SK-N-SH (cell line): Measurements from ENCODE around the gene PPP3R1. TPM values are rescaled to one million over a fixed set of nuclear protein-coding genes. Genes with fewer than 3 reads are reported as not detected.

Experiments
- CTCF ChIA-PET: fragments of 300-600, 350-600 bp; formaldehyde crosslinking; extraction: SDS; loops from one replicate; lab custom pipeline; 2021; lab: Yijun Ruan, JAX
- POLR2A ChIA-PET: fragments of 350-600 bp; sonication (Branson Sonifier 250); formaldehyde crosslinking; extraction: SDS; loops from one replicate; lab custom pipeline; 2020; ENCODE audit warnings: antibody characterized with exemption, inconsistent platforms; lab: Yijun Ruan, JAX
- DNase-seq: peaks from one replicate; pipeline ENCODE4 v3.0.0; 2012
- H2AFZ ChIP-seq: fragments of 200-600 bp; sonication (generic); 2 replicates; pipeline ENCODE4 v1.8.1; 2016; ENCODE audit warnings: antibody characterized with exemption, mild to moderate bottlenecking, low read depth
- H3F3A ChIP-seq: fragments of 200-600 bp; sonication (generic); replicated peaks from 2 replicates; pipeline ENCODE3; 2016; ENCODE audit warnings: antibody characterized with exemption, mild to moderate bottlenecking; ENCODE audit not compliant: insufficient read depth
- H3K27ac ChIP-seq, 2 experiments: fragments of 200-500 bp in 1 of 2; fragments of 200-600 bp in 1 of 2; sonication (Bioruptor generic) in 1 of 2; sonication (generic), shearing (Covaris generic) in 1 of 2; 2 replicates each; pipeline versions ENCODE4 v1.5.1 to v1.6.1; 2014 to 2016; ENCODE audit warnings: low read depth in 2 of 2, inconsistent platforms in 1 of 2, low read length in 1 of 2, mild to moderate bottlenecking in 1 of 2, mixed read lengths in 1 of 2
- H3K27me3 ChIP-seq: fragments of 200-600 bp; sonication (generic), shearing (Covaris generic); 2 replicates; pipeline ENCODE4 v1.6.1; 2016; ENCODE audit warnings: mixed run types; ENCODE audit not compliant: insufficient read depth
- H3K36me3 ChIP-seq, 2 experiments: fragments of 200-500 bp in 1 of 2; fragments of 200-600 bp in 1 of 2; sonication (Bioruptor generic) in 1 of 2; sonication (generic) in 1 of 2; replicated peaks in 1 of 2; 2 replicates each; pipeline versions ENCODE3 to v1.5.1; 2014 to 2016; ENCODE audit warnings: low read length in 1 of 2, mild to moderate bottlenecking in 1 of 2; ENCODE audit not compliant: insufficient read depth in 2 of 2, control insufficient read depth in 1 of 2
- H3K4me1 ChIP-seq, 2 experiments: fragments of 200-500 bp in 1 of 2; fragments of 200-600 bp in 1 of 2; sonication (Bioruptor generic) in 1 of 2; sonication (generic), shearing (Covaris generic) in 1 of 2; 2 replicates each; pipeline versions ENCODE4 v1.5.1 to v1.6.1; 2014 to 2016; ENCODE audit warnings: low read depth in 1 of 2, low read length in 1 of 2, mixed run types in 1 of 2; ENCODE audit not compliant: insufficient read depth in 2 of 2, control insufficient read depth in 1 of 2
- H3K4me2 ChIP-seq: fragments of 200-600 bp; sonication (generic), shearing (Covaris generic); 2 replicates; pipeline ENCODE4 v1.6.1; 2017; ENCODE audit warnings: mixed run types
- H3K4me3 ChIP-seq, 2 experiments: fragments of 200-500 bp in 1 of 2; fragments of 200-600 bp in 1 of 2; sonication (Bioruptor generic) in 1 of 2; sonication (generic), shearing (Covaris generic) in 1 of 2; 2 replicates each; pipeline versions ENCODE4 v1.5.1 to v1.8.1; 2014 to 2016; ENCODE audit warnings: low read depth in 2 of 2, inconsistent platforms in 1 of 2, low read length in 1 of 2, mild to moderate bottlenecking in 1 of 2, mixed read lengths in 1 of 2, moderate library complexity in 1 of 2
- H3K79me2 ChIP-seq: fragments of 200-600 bp; sonication (generic); 2 replicates; pipeline ENCODE4 v1.8.1; 2017; ENCODE audit warnings: mild to moderate bottlenecking; ENCODE audit not compliant: insufficient read depth
- H3K9ac ChIP-seq: fragments of 200-600 bp; sonication (generic); 2 replicates; pipeline ENCODE4 v1.6.1; 2017; ENCODE audit warnings: mixed run types
- H3K9me2 ChIP-seq: fragments of 200-600 bp; sonication (generic); 2 replicates; pipeline ENCODE4 v1.6.1; 2017; ENCODE audit warnings: mixed run types
- H3K9me3 ChIP-seq: fragments of 200-600 bp; sonication (generic); 2 replicates; pipeline ENCODE4 v1.6.1; 2017; ENCODE audit warnings: mixed run types, mild to moderate bottlenecking, moderate library complexity
- H4K20me1 ChIP-seq: fragments of 200-600 bp; sonication (generic); 2 replicates; pipeline ENCODE4 v1.6.1; 2017; ENCODE audit warnings: mild to moderate bottlenecking, mixed run types; ENCODE audit not compliant: insufficient read depth
- EP300 ChIP-seq, 2 experiments: IDR thresholded peaks; 2 replicates each; pipeline versions ENCODE4 v1.4.0 to v1.6.1; 2012; ENCODE audit warnings: borderline replicate concordance in 1 of 2, low read depth in 1 of 2, low read length in 1 of 2
- RAD21 ChIP-seq: IDR thresholded peaks from 2 replicates; pipeline ENCODE4 v1.6.1; 2012; ENCODE audit warnings: mild to moderate bottlenecking, low read length
- YY1 ChIP-seq: IDR thresholded peaks from 2 replicates; pipeline ENCODE4 v1.4.0; 2012; ENCODE audit warnings: low read depth, mild to moderate bottlenecking
- WGBS: methylation state at CpG from one replicate; pipeline ENCODE4 v1.1.6; 2017; ENCODE audit warnings: low lambda C conversion rate; 5-methylcytosine and 5-hydroxymethylcytosine counted together
- polyA plus RNA-seq, 3 experiments: library from polyadenylated mRNA; depleted of rRNA; stranded (reverse); fragments of >200 nt; gene quantifications; 2 replicates each; pipeline ENCODE4 v1.2.3, GENCODE V29; 2012
- TF ChIP-seq, protein P1 (sequence below): fragments of 200-600 bp; sonication (generic); IDR thresholded peaks from 2 replicates; pipeline ENCODE4 v1.6.1; 2017; ENCODE audit warnings: antibody characterized with exemption, mild to moderate bottlenecking, moderate library complexity
- TF ChIP-seq, protein P2 (sequence below): IDR thresholded peaks from 2 replicates; pipeline ENCODE4; 2012
- TF ChIP-seq, protein P3 (sequence below): IDR thresholded peaks from 2 replicates; pipeline ENCODE4 v1.4.0; 2012; ENCODE audit warnings: low read depth, borderline replicate concordance

The PPP3R1 gene
- polyA plus RNA-seq, 1 of the 3 experiments (the other 2 are of a cell fraction): 12.0 TPM

DNA sequence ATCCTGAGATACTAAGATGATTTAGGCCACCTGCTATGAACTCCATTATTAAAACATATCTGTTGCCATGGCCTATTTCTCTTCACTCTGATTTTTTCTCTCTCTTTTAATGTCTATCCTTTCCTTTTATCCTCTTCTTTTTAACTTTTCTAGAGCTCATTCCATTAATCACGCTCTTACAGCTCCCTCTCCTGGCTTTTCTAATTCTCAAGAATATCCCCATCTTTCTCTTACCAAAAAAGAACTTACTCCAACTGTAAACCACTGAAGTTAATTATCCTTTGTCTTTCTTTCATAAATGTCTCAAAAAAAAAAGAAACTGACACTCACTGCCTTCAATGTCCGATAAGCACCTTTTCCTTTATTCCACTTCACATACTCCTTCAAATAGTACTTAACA lies 7.9 kb downstream of the PPP3R1 start:
- no peak for DNase-seq
- TF ChIP-seq, protein P1, sequence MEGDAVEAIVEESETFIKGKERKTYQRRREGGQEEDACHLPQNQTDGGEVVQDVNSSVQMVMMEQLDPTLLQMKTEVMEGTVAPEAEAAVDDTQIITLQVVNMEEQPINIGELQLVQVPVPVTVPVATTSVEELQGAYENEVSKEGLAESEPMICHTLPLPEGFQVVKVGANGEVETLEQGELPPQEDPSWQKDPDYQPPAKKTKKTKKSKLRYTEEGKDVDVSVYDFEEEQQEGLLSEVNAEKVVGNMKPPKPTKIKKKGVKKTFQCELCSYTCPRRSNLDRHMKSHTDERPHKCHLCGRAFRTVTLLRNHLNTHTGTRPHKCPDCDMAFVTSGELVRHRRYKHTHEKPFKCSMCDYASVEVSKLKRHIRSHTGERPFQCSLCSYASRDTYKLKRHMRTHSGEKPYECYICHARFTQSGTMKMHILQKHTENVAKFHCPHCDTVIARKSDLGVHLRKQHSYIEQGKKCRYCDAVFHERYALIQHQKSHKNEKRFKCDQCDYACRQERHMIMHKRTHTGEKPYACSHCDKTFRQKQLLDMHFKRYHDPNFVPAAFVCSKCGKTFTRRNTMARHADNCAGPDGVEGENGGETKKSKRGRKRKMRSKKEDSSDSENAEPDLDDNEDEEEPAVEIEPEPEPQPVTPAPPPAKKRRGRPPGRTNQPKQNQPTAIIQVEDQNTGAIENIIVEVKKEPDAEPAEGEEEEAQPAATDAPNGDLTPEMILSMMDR: peak; percentile 44
- TF ChIP-seq EP300 (IDR thresholded peaks at IDR 0.05; ENCODE audit: borderline replicate concordance in 1 of 2, low read depth in 1 of 2, low read length in 1 of 2): no peak
- TF ChIP-seq YY1: no peak
- TF ChIP-seq RAD21: peak; percentile 47; the same call in 1 of the 2 replicates
- 92% methylated on average over 2 of the region's 2 CpGs for WGBS
- ChIA-PET POLR2A (no interaction called here), CTCF (interaction anchor here (0.6 to 3.3 kb wide), 11 partner anchors 9 to 122 kb away, joined by 3 to 17 read pairs (median 5); no protein-coding TSS in a partner anchor)
- peaks cover 100% of the 10 kb centered on the region for H3K79me2 ChIP-seq
- peaks cover 100% of the 10 kb centered on the region for H4K20me1 ChIP-seq
- H3K4me1 ChIP-seq: peaks cover 10 to 43% of the 10 kb centered on the region in 2 experiments
- no peaks in the 10 kb centered on the region for H3K27me3 ChIP-seq
- H3K9me3 ChIP-seq: no peaks in the 10 kb centered on the region
- H3K4me3 ChIP-seq: no peak overlapping the region
- H3K36me3 ChIP-seq: peaks cover 6 to 18% of the 10 kb centered on the region in 2 experiments
- no peak overlapping the region for H3K9ac ChIP-seq
- no peak overlapping the region for H3K4me2 ChIP-seq
- no peak overlapping the region for H2AFZ ChIP-seq
- peaks cover 15% of the 10 kb centered on the region for H3F3A ChIP-seq
- peak overlapping the region; percentile 1 to 7; a peak in 2 of 4 replicates for H3K27ac ChIP-seq
- H3K9me2 ChIP-seq: no peaks in the 10 kb centered on the region

GRCh38 chr2:68241732-68242131 lies 10.6 kb downstream of the PPP3R1 start:
- no peak overlapping the region for H3K4me2 ChIP-seq
- no peaks in the 10 kb centered on the region for H3K9me3 ChIP-seq
- TF ChIP-seq, protein P2, sequence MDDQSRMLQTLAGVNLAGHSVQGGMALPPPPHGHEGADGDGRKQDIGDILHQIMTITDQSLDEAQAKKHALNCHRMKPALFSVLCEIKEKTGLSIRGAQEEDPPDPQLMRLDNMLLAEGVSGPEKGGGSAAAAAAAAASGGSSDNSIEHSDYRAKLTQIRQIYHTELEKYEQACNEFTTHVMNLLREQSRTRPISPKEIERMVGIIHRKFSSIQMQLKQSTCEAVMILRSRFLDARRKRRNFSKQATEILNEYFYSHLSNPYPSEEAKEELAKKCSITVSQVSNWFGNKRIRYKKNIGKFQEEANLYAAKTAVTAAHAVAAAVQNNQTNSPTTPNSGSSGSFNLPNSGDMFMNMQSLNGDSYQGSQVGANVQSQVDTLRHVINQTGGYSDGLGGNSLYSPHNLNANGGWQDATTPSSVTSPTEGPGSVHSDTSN: no peak
- TF ChIP-seq, protein P3, sequence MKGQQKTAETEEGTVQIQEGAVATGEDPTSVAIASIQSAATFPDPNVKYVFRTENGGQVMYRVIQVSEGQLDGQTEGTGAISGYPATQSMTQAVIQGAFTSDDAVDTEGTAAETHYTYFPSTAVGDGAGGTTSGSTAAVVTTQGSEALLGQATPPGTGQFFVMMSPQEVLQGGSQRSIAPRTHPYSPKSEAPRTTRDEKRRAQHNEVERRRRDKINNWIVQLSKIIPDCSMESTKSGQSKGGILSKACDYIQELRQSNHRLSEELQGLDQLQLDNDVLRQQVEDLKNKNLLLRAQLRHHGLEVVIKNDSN: no peak
- TF ChIP-seq, all 33 proteins: peak for 0
- ChIA-PET POLR2A (no interaction called here), CTCF (interaction anchor here (1.0 to 1.1 kb wide), 2 partner anchors 9 to 120 kb away, joined by 3 to 4 read pairs; no protein-coding TSS in a partner anchor)
- Histone ChIP-seq H3F3A (peaks cover 27% of the 10 kb centered on the region), H3K79me2 (peaks cover 100% of the 10 kb centered on the region), H2AFZ (no peak overlapping the region), H4K20me1 (peaks cover 100% of the 10 kb centered on the region), H3K4me1 (peaks cover 15 to 53% of the 10 kb centered on the region in 2 experiments; a peak in 3 of 4 replicates), H3K27ac (no peak overlapping the region), H3K36me3 (peaks cover 6 to 14% of the 10 kb centered on the region in 2 experiments), H3K9ac (no peak overlapping the region), H3K4me3 (no peak overlapping the region), H3K9me2 (no peaks in the 10 kb centered on the region), H3K27me3 (no peaks in the 10 kb centered on the region)
- no peak for DNase-seq
- WGBS: 96% methylated on average over 2 of the region's 2 CpGs
